NCI-H2171 treated with DMSO at 0.1 percent for 48 hours (cell line): ENCODE data around the gene PJA2.
A peak's percentile ranks its signal among the peaks of the same experiment; 100 is the strongest.

Experiments used
- DNase-seq: peaks from one replicate; lab custom pipeline; 2025; lab: John Stamatoyannopoulos, UW

The PJA2 gene

GRCh38 chr5:109350537-109351270 lies 59.1 kb downstream of the PJA2 start:
- no peak for DNase-seq

- no peak for DNase-seq
Observed at GRCh38 chr5:109349388-109349787, 60.4 kb downstream of the PJA2 start.

DNA sequence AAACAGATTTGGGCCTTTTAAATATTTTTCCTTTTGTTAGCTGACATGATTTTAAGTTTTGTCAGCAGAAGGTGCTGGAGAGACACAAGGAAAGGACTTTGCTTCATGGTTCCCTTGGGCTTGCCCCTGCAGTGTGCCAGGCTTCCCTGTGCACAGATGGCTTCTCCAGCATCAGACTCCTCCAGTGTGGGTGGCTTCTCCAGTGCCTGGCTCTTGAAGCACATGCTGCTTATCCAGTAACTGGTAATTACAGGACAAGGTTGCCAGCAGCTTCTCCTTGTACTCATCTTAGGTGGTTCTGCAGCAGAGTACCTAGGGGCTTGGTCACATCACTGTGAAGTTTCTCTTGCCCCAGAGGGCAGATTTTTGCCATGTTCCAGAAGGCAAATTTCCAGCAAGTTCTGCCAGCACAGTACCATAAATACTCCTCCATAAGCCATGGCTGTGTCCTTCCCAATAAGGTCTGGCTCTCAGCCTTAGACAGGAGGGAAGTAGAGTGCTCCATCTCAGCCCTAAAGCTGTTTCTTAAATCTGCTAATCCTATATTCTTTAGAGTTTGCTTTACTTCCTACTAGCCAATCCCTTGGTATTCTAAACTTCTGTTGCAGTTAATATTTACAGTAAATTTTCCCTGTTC lies 62.4 kb downstream of the PJA2 start:
- peak; percentile 60 for DNase-seq

DNA sequence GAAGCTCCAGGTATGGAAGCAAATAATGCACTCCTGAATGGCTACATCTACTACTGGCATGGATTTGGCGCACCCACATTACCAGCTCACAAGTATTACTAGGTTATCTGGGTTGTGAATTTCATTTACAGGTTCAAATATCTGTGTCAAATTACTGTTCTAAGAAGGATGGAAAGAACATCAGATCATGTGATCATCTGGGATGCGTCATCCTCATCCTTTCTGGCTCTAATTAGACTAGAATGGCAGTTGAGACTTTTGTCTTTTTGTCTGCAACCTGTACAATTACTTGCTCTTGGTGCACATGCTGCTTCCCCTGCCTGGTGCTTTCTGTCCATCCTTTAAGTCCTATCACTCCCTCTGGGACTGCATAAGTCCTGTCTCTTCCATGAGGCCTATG lies 64.1 kb downstream of the PJA2 start:
- no peak for DNase-seq

DNA sequence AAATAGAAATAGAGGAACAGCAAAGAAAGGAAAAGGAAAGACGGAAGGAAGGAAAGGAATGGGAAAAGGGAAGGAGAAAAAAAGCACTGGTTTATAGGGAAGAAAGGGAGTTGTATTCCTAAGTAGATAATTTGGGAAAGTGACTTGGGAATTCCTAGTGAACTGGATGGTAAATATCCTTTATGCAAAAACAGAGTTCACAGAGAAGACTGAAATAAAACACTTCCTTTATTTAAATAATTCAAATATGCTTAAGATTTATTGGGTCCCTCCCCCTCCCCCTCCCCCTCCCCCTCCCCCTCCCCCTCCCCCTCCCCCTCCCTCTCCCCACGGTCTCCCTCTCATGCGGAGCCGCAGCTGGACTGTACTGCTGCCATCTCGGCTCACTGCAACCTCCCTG lies 69.4 kb downstream of the PJA2 start:
- DNase-seq: no peak

- no peak for DNase-seq
Observed at GRCh38 chr5:109335114-109335513, 74.7 kb downstream of the PJA2 start.

GRCh38 chr5:109334056-109334455 lies 75.7 kb downstream of the PJA2 start:
- no peak for DNase-seq

DNA sequence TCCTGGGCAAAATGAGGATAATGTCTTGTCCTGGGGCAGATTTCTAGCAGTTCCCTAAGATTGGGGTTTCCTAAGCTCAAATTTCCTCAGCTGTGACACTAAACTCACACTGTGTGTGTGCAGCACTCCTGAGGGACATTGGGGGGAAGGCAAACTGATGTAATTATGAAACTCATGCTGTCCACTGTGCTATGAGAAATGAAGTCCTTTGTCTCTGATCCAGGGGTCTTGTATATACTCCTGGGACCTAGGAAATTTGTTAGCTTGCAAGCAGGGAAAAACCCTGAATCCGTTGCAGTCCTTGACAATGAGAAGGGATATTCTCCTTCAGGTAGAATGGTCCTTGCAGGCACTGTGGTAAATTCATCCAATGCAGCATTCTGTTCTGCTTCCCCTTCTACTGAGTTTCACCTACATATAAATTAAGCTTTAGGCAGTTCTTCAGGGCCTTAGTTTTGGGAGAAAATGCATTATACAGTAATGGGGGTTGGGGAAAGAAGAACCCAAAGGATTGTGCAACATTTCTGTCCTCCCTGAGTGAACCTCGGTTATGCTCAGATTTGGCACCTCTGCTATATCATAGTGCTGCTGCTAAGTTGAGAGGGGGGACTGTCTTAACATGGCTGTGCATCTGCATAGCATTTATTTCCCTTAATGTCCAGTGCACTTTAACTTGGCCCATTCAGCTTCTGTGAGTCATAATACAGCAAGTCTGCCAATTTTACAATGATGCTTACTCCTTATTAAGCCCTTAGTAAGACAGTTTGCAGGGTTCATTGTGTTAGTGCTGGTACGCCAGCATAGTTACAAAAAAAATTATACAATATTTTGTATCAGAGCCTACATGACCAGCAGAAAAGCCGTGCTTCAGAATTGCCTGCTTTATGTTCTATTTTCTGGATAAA lies 80.2 kb downstream of the PJA2 start:
- no peak for DNase-seq

DNA sequence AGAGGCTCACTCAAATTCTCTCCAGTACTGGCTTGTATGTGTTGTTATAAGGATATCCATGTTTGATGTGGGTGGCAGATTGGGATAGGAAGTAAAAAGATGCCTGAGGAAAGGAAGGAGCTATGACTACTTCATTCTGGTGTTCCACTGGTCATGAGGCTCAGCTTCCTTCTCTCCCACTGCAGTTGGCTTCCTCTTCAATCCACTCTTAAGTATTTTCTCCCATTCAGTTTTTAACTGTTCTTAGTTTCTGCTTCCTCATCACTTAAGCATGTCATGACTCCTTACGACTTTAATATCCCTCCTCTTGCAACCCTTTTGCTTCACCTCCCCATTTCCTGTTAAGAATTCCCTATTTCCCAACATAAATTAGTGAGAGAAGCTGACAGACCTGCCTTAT lies 81.1 kb downstream of the PJA2 start:
- no peak for DNase-seq

- DNase-seq: no peak
Observed at GRCh38 chr5:109327570-109327969, 82.2 kb downstream of the PJA2 start.

GRCh38 chr5:109326919-109327318 lies 82.9 kb downstream of the PJA2 start:
- DNase-seq: no peak

DNA sequence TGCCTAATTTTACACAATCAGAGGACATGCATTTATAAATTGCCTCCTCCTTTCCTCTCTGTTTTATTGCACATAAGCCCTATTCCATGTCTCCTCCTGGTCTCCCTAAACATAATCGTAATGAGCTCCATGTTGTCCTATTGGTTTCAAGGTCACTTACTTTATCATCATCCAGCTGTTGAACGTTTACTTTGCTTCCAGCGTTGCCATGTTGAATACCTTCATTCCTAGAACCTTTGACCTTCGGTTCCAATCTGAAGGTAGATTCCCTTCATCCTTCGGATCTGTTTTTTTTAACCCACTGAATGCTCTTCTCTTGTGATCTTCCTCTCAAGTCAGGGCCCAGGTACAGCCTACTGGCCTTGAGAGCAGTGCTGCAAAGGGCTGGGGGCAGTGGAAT lies 84.3 kb downstream of the PJA2 start:
- no peak for DNase-seq

- no peak for DNase-seq
Observed at GRCh38 chr5:109324931-109325330, 84.8 kb downstream of the PJA2 start.

- no peak for DNase-seq
Observed at GRCh38 chr5:109324351-109324750, 85.4 kb downstream of the PJA2 start.

GRCh38 chr5:109322694-109323093 lies 87.1 kb downstream of the PJA2 start:
- no peak for DNase-seq

DNA sequence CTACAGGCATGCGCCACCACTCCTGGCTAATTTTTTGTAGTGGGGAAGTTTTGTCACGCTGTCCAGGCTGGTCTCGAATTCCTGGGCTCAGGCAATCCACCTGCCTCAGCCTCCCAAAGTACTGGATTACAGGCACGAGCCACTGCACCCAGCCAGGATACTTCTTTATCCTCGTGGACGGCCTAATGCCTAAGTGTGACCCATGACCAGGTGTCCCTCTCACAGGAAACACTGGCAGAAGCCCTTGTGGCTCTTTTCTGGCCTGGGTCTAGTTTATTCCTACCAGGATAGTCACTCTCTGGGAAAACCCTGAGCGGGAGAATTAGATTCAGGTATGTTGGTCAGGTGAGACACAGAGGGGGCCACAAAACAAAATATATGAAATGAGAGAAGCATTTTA lies 90.4 kb downstream of the PJA2 start:
- DNase-seq: no peak

DNA sequence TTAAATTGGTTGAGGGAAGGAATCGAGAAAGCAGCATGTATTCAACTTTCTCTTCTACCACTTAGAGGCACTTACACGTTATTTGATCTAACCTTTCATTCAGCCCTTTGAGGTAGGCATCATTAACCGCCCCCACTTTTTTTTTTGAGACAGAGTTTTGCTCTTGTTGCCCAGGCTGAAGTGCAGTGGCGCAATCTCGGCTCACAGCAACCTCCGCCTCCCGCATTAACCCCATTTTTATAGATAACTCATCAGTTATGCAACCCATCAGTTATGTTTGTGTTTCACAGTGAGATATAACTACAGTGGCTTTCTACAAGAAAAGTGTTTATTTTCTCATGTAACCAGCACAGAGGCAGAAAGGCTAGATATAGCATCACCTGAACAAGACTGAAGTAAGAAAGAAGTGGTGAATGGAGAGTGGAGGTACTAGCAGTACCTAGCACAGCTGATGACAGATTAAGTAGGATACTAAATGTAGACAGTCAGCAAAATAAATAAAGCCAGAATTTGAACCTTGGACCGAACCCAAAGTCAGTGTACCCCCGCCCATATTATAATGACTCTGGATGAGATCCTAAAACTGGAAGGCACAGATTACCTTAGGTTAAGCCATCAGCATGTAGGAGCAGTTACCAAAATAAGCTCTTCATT lies 91.2 kb downstream of the PJA2 start:
- no peak for DNase-seq

GRCh38 chr5:109316634-109317033 lies 93.1 kb downstream of the PJA2 start:
- DNase-seq: no peak

DNA sequence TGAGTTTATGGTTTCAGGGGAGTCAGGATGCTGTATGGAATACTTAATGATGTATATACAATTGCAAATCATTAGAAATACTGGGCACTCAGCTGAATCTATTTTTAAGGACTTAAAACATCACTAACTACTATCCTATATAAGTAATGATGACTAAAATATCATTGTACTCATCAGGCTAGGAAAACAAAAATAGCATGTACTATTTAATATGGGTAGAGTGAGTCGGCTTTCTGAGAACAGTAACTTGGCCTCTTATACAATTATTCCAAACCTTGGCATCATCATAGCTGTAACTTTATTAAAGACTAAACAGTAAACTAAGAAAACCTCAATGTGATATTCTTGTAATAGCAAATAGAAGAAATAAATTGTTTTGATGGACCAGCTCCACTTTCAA lies 94.5 kb downstream of the PJA2 start:
- DNase-seq: no peak

GRCh38 chr5:109313127-109313526 lies 96.6 kb downstream of the PJA2 start:
- no peak for DNase-seq

DNA sequence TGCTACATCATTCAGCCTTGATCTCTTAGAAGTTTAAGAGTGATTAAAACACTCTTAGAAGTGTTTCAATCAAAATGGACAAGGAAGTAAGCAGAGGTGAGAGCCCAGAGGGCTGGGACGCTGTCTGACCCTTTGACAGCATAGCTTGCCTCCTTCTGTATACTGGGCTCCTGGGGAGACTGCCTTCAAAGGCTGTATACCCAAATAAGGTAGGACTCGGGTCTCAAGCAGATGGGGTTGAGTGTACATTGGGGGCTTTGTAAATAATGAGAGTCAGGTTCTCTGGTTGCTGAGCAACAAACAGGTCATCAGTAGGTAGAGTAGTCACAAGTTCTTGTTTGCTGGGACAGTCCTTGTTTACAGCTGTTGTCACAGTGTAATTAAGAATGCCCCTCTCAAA lies 97.1 kb downstream of the PJA2 start:
- peak; percentile 42 for DNase-seq

DNA sequence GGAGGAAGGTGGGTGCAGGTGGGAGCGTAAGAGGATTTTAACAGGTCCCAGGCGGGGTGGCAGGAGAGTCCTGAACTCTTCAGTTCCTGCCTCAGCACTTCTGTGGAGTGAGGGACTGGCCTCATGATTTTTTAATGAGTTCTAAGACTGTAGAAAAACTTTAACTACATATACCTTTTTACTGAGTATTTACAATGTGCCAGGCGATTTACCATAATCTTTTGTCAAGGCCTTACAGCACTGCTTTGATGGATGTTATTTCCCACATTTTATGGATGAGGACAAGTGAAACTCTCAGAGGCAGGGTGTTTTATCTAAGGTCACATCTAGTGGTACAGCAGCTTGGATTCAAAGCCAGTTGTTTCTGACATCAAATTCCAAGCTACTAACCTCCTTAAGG lies 99.5 kb downstream of the PJA2 start:
- DNase-seq: no peak
